ENCODE results near the gene CHEK1.
"Not testable (repeated sequence)": the region's sequence is repeated elsewhere in the genome, so short reads cannot be mapped to it uniquely, and the experiment has no call there.

The CHEK1 gene

DNA sequence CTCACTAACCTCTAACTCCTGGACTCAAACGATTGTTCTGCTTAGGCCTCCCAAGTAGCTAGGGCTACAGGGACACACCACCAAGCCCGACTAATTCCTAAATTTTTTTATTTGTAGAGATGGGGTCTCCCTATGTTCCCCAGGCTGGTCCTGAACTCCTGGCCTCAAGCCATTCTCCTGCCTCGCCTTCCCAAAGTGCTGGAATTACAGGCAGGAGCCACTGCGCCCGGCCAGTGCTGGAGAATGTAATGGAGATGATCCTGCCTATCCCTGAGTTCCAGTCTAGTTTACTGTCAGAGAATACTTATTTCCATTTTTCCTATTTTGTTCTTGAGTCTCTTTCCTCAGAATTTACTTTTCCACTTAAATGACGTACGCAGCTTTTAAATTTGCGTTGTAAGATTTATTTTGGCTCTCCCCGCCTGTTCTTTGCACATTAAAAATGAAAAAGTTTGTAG lies at the start of gene CHEK1:
Gene CHEK1 (plus strand): TSS at position 408 of the 458 bp plus-strand sequence. CDS start 1,606 bp downstream, outside the sequence.
- TF ChIP-seq, protein P1, sequence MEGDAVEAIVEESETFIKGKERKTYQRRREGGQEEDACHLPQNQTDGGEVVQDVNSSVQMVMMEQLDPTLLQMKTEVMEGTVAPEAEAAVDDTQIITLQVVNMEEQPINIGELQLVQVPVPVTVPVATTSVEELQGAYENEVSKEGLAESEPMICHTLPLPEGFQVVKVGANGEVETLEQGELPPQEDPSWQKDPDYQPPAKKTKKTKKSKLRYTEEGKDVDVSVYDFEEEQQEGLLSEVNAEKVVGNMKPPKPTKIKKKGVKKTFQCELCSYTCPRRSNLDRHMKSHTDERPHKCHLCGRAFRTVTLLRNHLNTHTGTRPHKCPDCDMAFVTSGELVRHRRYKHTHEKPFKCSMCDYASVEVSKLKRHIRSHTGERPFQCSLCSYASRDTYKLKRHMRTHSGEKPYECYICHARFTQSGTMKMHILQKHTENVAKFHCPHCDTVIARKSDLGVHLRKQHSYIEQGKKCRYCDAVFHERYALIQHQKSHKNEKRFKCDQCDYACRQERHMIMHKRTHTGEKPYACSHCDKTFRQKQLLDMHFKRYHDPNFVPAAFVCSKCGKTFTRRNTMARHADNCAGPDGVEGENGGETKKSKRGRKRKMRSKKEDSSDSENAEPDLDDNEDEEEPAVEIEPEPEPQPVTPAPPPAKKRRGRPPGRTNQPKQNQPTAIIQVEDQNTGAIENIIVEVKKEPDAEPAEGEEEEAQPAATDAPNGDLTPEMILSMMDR (IDR thresholded peaks at IDR 0.05; ENCODE audit: insufficient read depth, missing control alignments) = no peak
- FAIRE-seq = no peak
- DNase-seq (ENCODE audit: insufficient read length, low spot score) = no peak

DNA sequence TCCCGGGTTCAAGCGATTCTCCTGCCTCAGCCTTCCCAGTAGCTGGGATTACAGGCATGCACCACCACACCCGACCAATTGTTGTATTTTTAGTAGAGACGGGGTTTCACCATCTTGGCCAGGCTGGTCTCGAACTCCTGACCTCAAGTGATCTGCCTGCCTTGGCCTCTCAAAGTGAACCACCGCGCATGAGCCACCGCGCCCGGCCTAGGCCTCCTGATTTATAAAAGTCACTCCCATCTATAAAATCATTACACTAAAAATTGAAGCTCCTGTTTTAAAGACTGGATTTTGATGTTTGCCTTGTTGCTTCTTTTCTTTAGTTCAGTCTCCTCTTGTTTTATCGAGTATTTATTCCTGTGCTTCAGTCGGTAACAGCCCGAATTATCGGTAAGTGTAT lies 47.8 kb upstream of the CHEK1 start:
- not testable (repeated sequence) for FAIRE-seq; DNase-seq (ENCODE audit: insufficient read length, low spot score)

GRCh38 chr11:125578783-125579182 lies 46.2 kb upstream of the CHEK1 start:
- FAIRE-seq = no peak
- TF ChIP-seq, protein P1 (IDR thresholded peaks at IDR 0.05; ENCODE audit: insufficient read depth, missing control alignments) = no peak

DNA sequence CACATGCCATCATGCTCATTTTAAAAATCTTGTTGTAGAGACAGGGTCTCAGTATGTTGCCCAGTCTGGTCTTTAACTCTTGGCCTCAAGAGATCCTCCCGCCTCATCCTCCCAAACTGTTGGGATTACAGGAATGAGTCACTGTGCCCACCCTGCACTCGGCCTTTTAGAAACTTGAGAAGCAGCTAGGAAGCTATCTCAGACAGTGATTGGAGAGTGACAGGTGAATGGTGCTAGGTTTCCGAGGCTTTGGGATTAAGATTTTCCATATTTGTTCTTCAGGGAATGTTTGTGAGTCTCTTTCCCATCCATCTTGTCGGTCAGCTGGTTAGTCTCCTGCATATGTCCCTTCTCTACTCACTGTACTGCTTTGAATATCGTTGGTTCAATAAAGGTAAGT lies 45.2 kb upstream of the CHEK1 start:
- no peak for DNase-seq (ENCODE audit: insufficient read length, low spot score)

More at GRCh38 chr11:125578783-125579182, 46.2 kb upstream of the CHEK1 start:
- DNase-seq (ENCODE audit: insufficient read length, low spot score) = no peak

DNA sequence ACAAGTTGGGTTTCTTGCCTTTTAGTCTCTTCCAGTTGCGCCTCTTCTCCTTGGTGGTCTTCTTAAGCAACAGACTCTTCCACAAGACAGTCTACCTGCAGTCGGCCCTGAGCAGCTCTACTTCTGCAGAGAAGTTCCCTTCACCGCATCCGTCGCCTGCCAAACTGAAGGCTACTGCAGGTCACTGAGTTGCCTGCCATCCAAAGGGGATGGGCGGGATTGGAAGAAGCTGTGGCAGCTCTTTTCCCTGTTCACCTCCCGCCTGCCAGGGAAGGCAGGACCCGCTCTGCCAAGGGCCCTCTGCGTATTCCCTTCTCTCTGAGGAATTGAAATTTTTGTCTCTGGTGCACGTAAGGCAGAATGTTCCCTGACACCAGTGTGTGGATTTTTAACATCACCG lies 41.5 kb upstream of the CHEK1 start:
- FAIRE-seq = no peak
- DNase-seq (ENCODE audit: insufficient read length, low spot score) = no peak
- TF ChIP-seq, protein P1 (IDR thresholded peaks at IDR 0.05; ENCODE audit: insufficient read depth, missing control alignments) = no peak

More for the DNA sequence above, 45.2 kb upstream of the CHEK1 start:
- FAIRE-seq = no peak
- TF ChIP-seq, protein P1 (IDR thresholded peaks at IDR 0.05; ENCODE audit: insufficient read depth, missing control alignments) = no peak

DNA sequence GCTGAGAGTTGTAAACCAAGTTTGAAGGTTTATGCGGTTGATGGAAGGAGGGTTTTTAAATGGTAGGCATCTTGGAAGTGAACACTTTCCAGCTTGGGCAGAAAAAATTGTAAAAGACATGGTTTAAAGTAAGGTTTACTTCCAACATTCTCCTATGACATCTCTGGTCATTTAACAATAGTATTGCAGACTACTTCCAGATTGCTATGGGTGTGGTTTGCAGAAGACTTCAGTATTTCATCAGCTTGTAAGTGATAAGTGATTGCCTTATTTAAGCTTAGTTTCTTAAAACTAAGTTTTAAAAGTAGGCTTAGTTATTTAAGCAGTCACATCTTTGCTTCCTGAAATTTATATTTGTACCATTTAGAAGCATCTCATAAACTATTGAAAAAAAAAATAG lies 39.5 kb upstream of the CHEK1 start:
- TF ChIP-seq, protein P1 (IDR thresholded peaks at IDR 0.05; ENCODE audit: insufficient read depth, missing control alignments) = no peak
- FAIRE-seq = no peak
- no peak for DNase-seq (ENCODE audit: insufficient read length, low spot score)

GRCh38 chr11:125586623-125587022 lies 38.3 kb upstream of the CHEK1 start:
- TF ChIP-seq, protein P1 (IDR thresholded peaks at IDR 0.05; ENCODE audit: insufficient read depth, missing control alignments) = no peak
- DNase-seq (ENCODE audit: insufficient read length, low spot score) (no peak), FAIRE-seq (no peak)

DNA sequence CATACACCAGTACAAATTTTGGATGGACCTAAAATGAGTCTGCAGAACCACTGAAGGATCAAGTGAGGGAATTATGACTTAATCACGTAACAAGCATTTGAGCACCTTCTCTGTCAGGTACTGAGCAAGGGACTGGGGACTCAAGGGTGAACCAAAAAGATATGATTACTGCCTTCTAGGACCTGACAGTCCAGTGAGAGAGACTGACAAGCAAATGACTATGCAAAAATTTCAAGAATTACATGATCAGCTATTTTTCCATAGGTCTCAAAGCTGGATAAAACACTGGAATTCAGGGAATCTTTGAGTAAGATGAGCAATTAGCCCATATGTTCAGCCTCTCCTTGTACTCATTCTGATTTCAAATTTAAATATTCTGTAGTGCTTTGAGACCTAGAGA lies 37.5 kb upstream of the CHEK1 start:
- FAIRE-seq = no peak
- TF ChIP-seq, protein P1 (IDR thresholded peaks at IDR 0.05; ENCODE audit: insufficient read depth, missing control alignments) = no peak
- no peak for DNase-seq (ENCODE audit: insufficient read length, low spot score)
